Activated CD8-positive, alpha-beta memory T cell treated with anti-CD3 and anti-CD28 coated beads for 48 hours (primary cell): ENCODE results near the gene FCGR2B.
"Not testable (repeated sequence)": the region's sequence is repeated elsewhere in the genome, so short reads cannot be mapped to it uniquely, and the experiment has no call there.

Experiments used
- DNase-seq, 3 experiments: peaks; one replicate each; pipeline ENCODE4 v3.0.0-alpha.2; 2020; ENCODE audit warnings: low read depth in 2 of 3, low spot score in 2 of 3

FCGR2B gene

GRCh38 chr1:161662684-161663339 lies at the start of gene FCGR2B:
TSS of gene FCGR2B (plus strand) at chr1:161663143. CDS start at chr1:161663242, 99 bp downstream.
- not testable (repeated sequence) for DNase-seq

DNA sequence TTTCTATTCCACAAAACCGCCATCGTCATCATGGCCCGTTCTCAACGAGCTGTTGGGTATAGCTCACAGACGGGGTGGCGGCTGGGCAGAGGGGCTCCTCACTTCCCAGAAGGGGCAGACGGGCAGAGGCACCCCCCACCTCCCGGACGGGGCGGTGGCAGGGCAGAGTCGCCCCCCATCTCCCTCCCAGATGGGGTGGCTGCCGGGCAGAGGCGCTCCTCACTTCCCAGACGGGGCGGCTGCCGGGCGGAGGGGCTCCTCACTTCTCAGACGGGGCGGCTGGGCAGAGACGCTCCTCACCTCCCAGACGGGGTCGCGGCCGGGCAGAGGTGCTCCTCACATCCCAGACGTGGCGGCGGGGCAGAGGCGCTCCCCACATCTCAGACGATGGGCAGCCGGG lies 46.5 kb upstream of the FCGR2B start:
- DNase-seq, result not testable (repeated sequence)

GRCh38 chr1:161618517-161618916 lies 44.4 kb upstream of the FCGR2B start:
- not testable (repeated sequence) for DNase-seq

GRCh38 chr1:161620399-161620798 lies 42.5 kb upstream of the FCGR2B start:
- not testable (repeated sequence) for DNase-seq

DNA sequence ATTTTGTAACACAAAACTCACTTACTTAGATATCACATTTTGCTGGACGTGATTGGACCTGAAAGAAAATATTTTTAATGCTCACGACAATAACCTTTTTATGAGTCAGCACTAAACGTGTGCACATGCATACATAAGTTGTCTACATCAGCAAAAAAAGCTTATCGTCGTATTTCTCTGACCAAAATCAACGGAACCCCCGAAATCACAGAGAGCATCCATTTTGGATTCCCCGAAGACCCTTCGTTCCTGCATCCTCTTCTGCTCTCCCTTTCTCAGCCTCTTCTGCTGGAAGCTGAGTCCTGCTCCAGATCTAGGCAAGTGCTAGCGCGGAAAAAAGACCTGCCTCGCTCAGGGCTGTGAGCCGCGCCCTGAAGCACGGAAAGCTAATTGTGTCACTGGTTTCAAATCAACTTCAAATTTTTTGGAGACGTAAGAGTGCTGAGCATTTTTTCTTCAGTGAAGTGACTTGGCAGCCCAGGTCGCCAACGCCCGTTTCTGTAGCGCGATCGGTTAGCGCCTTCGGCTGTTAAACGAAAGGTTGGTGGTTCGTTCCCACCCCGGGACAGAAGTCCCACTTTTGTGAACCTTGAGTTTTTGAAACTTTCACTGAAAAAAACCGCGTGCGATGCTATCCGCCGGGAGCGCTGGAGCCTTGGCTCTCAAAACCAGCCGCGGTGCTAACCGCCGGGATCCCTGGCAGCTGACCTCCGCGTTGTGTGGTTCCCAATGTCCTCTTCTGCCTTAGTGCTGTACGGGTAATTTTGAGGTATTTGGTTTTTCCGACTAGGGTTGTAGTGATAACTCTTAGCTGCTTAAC lies 41.6 kb upstream of the FCGR2B start:
- DNase-seq, result peak; percentile 49 to 93 (median 52)

DNA sequence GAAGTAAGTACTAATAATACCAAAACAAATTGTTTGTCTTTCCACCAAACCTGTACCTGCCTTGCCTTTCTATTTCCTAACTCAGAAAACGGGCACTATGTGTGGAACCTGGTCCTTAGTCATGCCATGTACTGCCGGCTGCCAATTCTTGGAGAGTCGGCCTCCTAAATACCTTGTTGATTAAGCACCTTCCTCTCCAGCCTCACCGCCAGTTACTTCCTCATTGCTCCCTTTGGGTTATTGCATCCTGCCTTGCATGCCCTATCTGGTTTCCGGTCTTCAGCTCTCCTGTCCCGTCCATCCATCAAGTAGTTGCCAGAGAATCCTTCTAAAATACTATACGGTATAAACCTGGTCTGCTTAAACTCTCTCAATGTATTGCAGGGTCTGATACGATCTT lies 40.9 kb upstream of the FCGR2B start:
- not testable (repeated sequence) for DNase-seq

GRCh38 chr1:161623401-161624051 lies 39.4 kb upstream of the FCGR2B start:
- not testable (repeated sequence) for DNase-seq

GRCh38 chr1:161624605-161625004 lies 38.3 kb upstream of the FCGR2B start:
- DNase-seq, result not testable (repeated sequence)

GRCh38 chr1:161626445-161627146 lies 36.3 kb upstream of the FCGR2B start:
- not testable (repeated sequence) for DNase-seq

- DNase-seq, result not testable (repeated sequence)
Observed at GRCh38 chr1:161630128-161630742, 32.7 kb upstream of the FCGR2B start.

- DNase-seq, result no peak
Observed at GRCh38 chr1:161631076-161631475, 31.9 kb upstream of the FCGR2B start, which contains the start of gene FCGR3B. TSS of gene FCGR3B (minus strand) at chr1:161631176. CDS start at chr1:161631094, 82 bp downstream.

- not testable (repeated sequence) for DNase-seq
Observed at GRCh38 chr1:161634993-161635392, 27.9 kb upstream of the FCGR2B start.

DNA sequence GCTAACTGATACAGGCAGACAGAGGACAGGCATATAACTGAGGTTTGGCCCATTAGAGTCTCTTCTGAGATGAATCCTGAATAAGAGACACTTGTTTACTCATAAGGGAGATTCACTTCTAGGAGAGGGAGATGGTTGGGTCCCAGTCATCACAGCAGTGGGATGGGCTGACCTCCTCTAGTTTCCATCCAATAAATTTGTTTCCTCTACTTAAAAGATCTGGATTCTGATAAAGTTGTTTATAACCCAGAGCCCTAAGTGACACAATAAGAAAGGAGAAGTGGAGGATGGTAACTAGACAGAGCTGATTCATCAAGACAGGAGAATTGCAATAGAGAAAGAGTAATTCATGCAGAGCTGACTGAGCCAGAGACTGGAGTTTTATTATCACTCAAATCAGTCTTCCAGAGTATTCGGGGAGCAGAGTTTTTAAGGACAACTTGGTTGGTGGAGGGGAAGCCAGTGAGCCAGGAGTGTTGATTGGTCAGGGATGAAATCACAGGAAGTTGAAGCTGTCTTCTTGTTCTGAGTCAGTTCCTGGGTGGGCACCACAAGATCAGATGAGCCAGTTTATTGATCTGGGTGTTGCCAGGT lies 26.7 kb upstream of the FCGR2B start:
- not testable (repeated sequence) for DNase-seq

GRCh38 chr1:161636976-161637375 lies 26.0 kb upstream of the FCGR2B start:
- not testable (repeated sequence) for DNase-seq

GRCh38 chr1:161638251-161638993 lies 24.5 kb upstream of the FCGR2B start:
- not testable (repeated sequence) for DNase-seq

- DNase-seq, result not testable (repeated sequence)
Observed at GRCh38 chr1:161639203-161639602, 23.7 kb upstream of the FCGR2B start.

GRCh38 chr1:161642697-161643096 lies 20.2 kb upstream of the FCGR2B start:
- not testable (repeated sequence) for DNase-seq

- not testable (repeated sequence) for DNase-seq
Observed at GRCh38 chr1:161643481-161644208, 19.3 kb upstream of the FCGR2B start.

GRCh38 chr1:161644855-161645254 lies 18.1 kb upstream of the FCGR2B start:
- DNase-seq, result not testable (repeated sequence)
